ENCODE results near the gene COL27A1.

COL27A1 gene

DNA sequence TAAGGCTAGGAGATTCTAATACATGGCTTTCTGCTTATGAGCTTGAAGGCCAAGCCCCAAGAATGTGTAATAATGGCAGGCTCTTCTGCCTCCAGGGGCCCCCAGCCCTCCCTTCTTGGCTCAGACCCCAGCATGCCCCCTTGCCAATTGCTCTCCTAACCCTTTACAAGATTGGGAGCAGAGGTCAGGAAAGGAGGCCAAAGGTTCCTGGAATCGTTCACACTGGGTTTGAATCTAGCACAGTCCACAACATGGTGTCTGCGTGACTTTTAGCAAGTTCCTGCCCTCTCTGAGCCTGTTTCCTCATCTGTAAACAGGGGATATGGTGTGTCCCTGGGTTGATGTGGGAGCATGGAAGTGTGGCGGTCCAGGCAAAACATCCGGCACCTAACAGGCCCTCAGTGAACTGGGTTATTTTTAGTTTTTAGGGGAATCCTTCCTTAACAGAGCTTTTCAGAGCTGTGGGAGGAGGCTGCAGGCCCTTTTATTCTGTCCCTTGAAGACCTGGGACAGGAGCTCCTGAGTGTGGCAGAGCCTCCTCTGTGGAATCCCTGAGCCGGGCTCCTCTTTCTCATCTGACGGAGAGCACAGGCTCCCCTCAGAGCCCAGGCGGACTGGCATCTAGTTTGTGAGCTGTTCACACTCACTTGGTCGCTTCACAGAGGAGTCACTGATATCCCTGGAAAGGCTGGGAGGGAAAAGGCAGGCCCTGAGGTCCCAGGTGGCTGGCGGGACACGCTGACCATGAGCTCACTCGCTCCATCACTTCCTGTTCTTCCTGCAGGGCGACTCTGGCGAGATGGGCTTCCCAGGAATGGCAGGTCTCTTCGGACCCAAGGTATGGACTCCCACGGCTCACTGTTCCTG, 144.2 kb downstream of the COL27A1 start:
- H3K4me3 ChIP-seq (ENCODE audit: low read depth, low read length) = no peak overlapping the region
- TF ChIP-seq, protein P1, sequence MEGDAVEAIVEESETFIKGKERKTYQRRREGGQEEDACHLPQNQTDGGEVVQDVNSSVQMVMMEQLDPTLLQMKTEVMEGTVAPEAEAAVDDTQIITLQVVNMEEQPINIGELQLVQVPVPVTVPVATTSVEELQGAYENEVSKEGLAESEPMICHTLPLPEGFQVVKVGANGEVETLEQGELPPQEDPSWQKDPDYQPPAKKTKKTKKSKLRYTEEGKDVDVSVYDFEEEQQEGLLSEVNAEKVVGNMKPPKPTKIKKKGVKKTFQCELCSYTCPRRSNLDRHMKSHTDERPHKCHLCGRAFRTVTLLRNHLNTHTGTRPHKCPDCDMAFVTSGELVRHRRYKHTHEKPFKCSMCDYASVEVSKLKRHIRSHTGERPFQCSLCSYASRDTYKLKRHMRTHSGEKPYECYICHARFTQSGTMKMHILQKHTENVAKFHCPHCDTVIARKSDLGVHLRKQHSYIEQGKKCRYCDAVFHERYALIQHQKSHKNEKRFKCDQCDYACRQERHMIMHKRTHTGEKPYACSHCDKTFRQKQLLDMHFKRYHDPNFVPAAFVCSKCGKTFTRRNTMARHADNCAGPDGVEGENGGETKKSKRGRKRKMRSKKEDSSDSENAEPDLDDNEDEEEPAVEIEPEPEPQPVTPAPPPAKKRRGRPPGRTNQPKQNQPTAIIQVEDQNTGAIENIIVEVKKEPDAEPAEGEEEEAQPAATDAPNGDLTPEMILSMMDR (IDR thresholded peaks at IDR 0.05; ENCODE audit: low read depth, low read length) = no peak

DNA sequence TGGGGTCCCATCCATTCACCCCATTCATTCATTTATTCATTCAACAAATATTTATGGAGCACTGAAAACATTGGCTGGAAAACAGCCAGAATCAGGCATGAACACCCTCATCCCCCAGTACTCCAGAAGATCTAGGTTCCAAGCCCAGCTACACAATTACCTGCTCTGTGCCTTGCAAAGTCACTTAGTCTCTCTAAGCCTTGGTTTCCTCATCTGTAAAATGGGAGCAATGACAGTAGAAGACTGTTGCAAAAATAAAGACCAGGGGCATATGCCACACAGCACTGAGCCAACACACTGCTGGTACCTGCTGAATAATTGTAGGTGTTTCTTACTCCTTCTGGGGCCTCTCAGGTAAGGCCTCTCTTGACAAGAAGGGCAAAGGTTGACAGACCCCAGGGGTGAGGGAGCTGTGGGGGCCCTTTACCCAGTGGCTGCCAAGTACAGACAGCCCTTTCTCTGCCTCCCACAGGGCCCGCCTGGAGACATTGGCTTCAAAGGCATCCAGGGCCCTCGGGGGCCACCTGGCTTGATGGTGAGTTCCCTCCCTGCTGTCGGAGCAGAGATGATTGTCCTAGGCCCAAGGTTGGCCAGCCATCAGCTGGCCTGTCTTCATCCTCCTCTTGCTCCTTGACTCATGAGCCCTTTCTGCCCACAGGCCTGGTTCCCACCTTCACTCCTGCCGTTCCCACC, 145.0 kb downstream of the COL27A1 start:
- TF ChIP-seq, protein P1 (IDR thresholded peaks at IDR 0.05; ENCODE audit: low read depth, low read length) = no peak

DNA sequence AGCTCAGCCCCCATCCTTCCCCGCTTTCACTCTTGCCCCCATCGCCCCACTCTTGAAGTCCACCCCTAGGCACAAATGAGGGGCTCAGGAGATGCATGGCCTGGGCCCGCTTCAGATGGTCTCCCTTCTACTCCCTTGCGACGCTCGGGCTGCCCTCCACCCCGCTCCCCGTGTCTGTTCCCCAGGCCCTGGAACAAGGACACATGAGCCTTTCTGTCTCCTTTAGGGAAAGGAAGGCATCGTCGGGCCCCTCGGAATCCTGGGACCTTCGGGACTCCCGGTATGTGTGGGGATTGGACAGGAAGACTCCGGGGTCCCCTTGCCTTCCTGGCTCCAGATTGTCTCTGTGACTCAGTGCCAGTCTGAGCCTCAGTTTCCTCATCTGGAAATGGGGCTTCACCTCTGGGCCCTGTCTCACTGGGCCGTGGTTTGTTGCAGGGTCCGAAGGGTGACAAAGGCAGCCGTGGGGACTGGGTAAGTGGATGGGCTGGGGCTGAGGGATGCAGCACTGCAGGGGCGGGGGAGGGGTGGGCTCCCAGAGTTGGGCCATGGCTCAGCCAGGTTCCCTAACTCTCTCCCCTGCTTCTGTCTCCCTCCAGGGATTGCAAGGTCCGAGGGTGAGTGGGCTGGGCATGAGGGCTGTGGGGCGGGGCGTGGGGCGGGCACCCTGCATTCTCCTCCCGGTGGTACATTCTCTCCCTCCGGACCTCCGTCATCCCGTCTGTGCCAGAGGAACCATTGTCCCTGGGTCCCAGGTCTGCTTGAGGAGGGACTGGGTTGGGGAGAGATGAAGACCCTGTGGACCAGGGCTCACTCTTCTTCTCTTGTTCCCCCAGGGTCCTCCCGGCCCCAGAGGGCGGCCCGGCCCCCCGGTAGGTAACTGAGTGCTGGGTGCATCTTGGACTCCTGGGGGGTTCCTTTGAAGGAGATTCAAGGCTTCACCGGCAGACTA, 145.8 kb downstream of the COL27A1 start:
- H3K4me3 ChIP-seq (ENCODE audit: low read depth, low read length) = no peak overlapping the region
- TF ChIP-seq, protein P1 (IDR thresholded peaks at IDR 0.05; ENCODE audit: low read depth, low read length) = no peak

More for the DNA sequence above, 145.0 kb downstream of the COL27A1 start:
- no peak overlapping the region for H3K4me3 ChIP-seq (ENCODE audit: low read depth, low read length)

DNA sequence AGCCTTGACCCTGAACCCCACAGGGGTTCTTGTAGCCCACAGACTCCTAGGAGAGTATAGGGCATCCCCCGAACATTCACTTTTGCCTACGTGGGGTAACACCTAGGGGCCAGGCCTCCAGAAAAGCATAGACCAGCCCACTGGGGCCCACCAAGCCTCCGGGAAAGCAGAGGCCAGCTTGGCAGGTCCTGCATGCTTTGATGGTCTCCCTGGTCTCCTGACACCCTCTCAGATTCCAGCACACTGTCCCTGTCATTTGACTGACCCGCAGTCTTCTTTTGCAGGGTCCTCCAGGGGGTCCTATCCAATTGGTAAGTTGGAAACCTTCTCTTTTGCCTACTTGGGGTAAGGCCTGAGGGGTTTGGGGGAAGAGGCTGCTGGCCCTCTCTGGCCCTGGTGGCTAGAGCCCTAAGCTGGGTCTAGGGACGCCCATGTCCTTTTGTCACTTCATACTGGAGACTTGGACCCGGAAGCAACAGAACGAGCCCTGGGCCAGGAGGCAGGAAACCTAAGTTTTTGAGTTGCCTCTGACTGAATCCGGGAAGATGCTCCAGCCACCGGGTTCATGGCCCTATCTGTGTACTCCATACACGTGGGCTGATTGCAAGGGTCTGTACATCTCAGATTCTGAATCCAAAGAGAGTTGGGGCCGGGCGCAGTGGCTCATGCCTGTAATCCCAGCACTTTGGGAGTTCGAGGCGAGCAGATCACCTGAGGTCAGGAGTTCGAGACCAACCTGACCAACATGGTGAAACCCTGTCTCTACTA, 146.6 kb downstream of the COL27A1 start:
- TF ChIP-seq, protein P1 (IDR thresholded peaks at IDR 0.05; ENCODE audit: low read depth, low read length) = no peak
- H3K4me3 ChIP-seq (ENCODE audit: low read depth, low read length) = no peak overlapping the region

DNA sequence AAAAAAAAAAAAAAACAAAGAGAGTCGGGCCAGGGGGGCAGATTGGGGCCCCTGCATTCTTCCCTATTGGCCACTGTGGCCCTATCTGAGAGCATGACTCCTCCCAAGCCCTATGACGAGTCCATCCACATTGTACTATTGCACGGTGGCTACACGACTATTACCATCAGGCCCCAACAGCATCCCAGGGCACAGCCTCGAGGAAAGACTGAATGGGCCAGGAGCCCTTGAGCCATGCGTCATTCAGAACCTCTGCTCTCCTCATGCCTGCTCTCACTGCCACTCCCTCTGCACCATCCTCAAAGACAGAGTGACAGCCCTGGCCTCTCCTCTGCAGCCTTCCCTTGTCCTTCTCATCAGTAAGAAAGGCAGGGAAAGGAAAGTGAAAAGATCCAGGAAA, 147.4 kb downstream of the COL27A1 start:
- H3K4me3 ChIP-seq (ENCODE audit: low read depth, low read length) = no peak overlapping the region
- TF ChIP-seq, protein P1 (IDR thresholded peaks at IDR 0.05; ENCODE audit: low read depth, low read length) = no peak

DNA sequence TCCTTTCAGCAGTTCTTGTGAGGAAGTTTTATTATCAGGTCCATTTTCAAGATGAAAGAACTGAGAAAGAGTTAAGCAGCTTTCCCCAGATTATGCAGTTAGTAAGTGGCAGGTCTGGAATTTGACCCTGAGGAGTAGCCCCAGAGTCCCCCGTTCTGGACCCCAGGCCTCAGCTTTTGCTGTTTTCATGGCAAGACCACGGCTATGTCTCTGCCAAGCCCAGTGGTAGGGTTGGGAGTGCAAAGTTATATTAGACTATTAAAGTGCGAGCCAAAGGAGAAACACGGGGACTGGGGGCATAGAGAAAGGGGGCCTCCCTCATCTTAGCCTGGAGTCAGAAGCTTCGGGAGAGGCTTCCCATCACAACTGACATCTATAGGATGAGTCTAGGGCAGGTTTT, 148.2 kb downstream of the COL27A1 start:
- TF ChIP-seq, protein P1 (IDR thresholded peaks at IDR 0.05; ENCODE audit: low read depth, low read length) = no peak
- H3K4me3 ChIP-seq (ENCODE audit: low read depth, low read length) = no peak overlapping the region

All from WI38 (cell line).